GM12878 (cell line): ENCODE results near the gene LIMD2. TPM values are rescaled to one million over a fixed set of nuclear protein-coding genes. Genes with fewer than 3 reads are reported as not detected.

Source experiments
- BCL11A ChIP-seq: IDR thresholded peaks from 2 replicates; pipeline ENCODE4 v1.6.1; 2011; ENCODE audit warnings: low read depth, low read length
- EGR1 ChIP-seq, 2 experiments: IDR thresholded peaks; 1 replicate in 1 of 2; 2 replicates in 1 of 2; pipeline ENCODE4 v1.6.1; 2011 to 2012; ENCODE audit warnings: low read depth in 2 of 2, low read length in 2 of 2, borderline replicate concordance in 1 of 2, mild to moderate bottlenecking in 1 of 2, moderate library complexity in 1 of 2
- HDAC6 ChIP-seq: fragments of 200-600 bp; sonication (generic); IDR thresholded peaks from one replicate; pipeline ENCODE4 v1.8.0; 2017; ENCODE audit warnings: antibody characterized with exemption; ENCODE audit not compliant: unreplicated experiment
- HSF1 ChIP-seq: fragments of 150-350 bp; IDR thresholded peaks from 2 replicates; pipeline ENCODE4 v1.6.1; 2014; ENCODE audit warnings: mild to moderate bottlenecking, low read depth, low read length
- KDM1A ChIP-seq: fragments of 200-600 bp; sonication (generic); IDR thresholded peaks from 2 replicates; pipeline ENCODE4 v1.6.1; 2016; ENCODE audit warnings: borderline replicate concordance
- TCF12 ChIP-seq: IDR thresholded peaks from 2 replicates; pipeline ENCODE4 v1.6.1; 2011; ENCODE audit warnings: low read depth, mild to moderate bottlenecking, low read length
- ZBTB33 ChIP-seq: fragments of 450-650 bp; IDR thresholded peaks from 2 replicates; pipeline ENCODE4 v1.6.1; 2017; ENCODE audit warnings: mild to moderate bottlenecking
- ZBTB4 ChIP-seq: fragments of 450-650 bp; formaldehyde crosslinking; IDR thresholded peaks from 2 replicates; pipeline ENCODE4 v1.4.0; 2022; ENCODE audit warnings: mild to moderate bottlenecking, moderate library complexity
- polyA plus RNA-seq, 11 experiments: library from polyadenylated mRNA; depleted of rRNA in 4 of 11; unstranded in 6 of 11; stranded (reverse) in 5 of 11; fragments of >200 nt; fragmentation: Nextera tagmentation in 4 of 11; fragmentation: Illumina TruSeq in 1 of 11; extraction: Ambion mirVana in 4 of 11; extraction: Trizol in 1 of 11; gene quantifications; 1 replicate in 1 of 11; 2 replicates in 10 of 11; pipeline versions ENCODE4 v1.2.1 to v1.2.3, GENCODE V29; 2011 to 2016; ENCODE audit warnings: inconsistent platforms in 2 of 11, missing spikeins in 2 of 11, low read depth in 1 of 11
- total RNA-seq, 4 experiments: library from RNA; depleted of rRNA in 3 of 4; stranded (reverse); fragments of >200 nt in 3 of 4; fragmentation: Illumina TruSeq in 1 of 4; extraction: Trizol in 1 of 4; gene quantifications; 2 replicates each; pipeline versions ENCODE4 v1.2.1 to v1.2.3, GENCODE V29; 2013 to 2021
- TF ChIP-seq, protein P1 (sequence below): IDR thresholded peaks from 2 replicates; pipeline ENCODE4 v1.6.1; 2011; ENCODE audit warnings: borderline replicate concordance, low read depth, mild to moderate bottlenecking, moderate library complexity, mixed read lengths, low read length; ENCODE audit not compliant: insufficient read depth; ENCODE audit errors: extremely low read length
- TF ChIP-seq, protein P2 (sequence below): IDR thresholded peaks from 2 replicates; pipeline ENCODE4 v1.6.1; 2012; ENCODE audit warnings: low read depth, low read length, improper control_type of control experiment

LIMD2 gene
- total and polyA plus RNA-seq, 10 of the 15 experiments (the other 5 are each of a cell fraction or from before 2014, with no cell fraction given): 1.1 to 339 (median 181) TPM

DNA sequence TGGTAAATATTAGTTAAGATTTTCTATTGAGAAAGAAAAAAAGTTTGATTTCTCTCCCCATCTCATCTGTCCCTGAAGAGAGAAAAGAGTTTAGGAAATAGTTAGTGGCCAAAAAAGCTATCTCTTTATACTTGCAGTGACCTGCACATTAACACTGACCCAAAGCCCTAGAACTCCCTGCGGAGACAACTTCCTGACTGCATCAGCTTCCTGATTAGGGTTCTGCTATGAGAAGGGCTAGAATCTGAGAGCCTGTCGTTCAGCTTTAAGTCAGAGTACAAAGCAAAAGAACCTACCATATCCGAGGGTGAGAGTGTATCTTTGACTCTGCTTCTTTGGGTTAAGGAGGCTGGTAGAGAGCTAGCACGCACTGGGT, 24.7 kb downstream of the LIMD2 start (continued):
- TF ChIP-seq, protein P1, sequence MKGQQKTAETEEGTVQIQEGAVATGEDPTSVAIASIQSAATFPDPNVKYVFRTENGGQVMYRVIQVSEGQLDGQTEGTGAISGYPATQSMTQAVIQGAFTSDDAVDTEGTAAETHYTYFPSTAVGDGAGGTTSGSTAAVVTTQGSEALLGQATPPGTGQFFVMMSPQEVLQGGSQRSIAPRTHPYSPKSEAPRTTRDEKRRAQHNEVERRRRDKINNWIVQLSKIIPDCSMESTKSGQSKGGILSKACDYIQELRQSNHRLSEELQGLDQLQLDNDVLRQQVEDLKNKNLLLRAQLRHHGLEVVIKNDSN: no peak
- TF ChIP-seq HSF1 (no peak), KDM1A (no peak), EGR1 (IDR thresholded peaks at IDR 0.05; ENCODE audit: borderline replicate concordance in 1 of 2, low read depth in 2 of 2, low read length in 2 of 2) (no peak), TCF12 (no peak), ZBTB4 (CRISPR knock-in tag) (no peak), HDAC6 (no peak), ZBTB33 (no peak), BCL11A (no peak)
- TF ChIP-seq, protein P2, sequence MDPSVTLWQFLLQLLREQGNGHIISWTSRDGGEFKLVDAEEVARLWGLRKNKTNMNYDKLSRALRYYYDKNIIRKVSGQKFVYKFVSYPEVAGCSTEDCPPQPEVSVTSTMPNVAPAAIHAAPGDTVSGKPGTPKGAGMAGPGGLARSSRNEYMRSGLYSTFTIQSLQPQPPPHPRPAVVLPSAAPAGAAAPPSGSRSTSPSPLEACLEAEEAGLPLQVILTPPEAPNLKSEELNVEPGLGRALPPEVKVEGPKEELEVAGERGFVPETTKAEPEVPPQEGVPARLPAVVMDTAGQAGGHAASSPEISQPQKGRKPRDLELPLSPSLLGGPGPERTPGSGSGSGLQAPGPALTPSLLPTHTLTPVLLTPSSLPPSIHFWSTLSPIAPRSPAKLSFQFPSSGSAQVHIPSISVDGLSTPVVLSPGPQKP: no peak
